ENCODE results near the gene LRPAP1. TPM values are rescaled to one million over a fixed set of nuclear protein-coding genes. Genes with fewer than 3 reads are reported as not detected.

LRPAP1 gene
- polyA plus RNA-seq, 1 donor from 2014 or later = 91.1 TPM

DNA sequence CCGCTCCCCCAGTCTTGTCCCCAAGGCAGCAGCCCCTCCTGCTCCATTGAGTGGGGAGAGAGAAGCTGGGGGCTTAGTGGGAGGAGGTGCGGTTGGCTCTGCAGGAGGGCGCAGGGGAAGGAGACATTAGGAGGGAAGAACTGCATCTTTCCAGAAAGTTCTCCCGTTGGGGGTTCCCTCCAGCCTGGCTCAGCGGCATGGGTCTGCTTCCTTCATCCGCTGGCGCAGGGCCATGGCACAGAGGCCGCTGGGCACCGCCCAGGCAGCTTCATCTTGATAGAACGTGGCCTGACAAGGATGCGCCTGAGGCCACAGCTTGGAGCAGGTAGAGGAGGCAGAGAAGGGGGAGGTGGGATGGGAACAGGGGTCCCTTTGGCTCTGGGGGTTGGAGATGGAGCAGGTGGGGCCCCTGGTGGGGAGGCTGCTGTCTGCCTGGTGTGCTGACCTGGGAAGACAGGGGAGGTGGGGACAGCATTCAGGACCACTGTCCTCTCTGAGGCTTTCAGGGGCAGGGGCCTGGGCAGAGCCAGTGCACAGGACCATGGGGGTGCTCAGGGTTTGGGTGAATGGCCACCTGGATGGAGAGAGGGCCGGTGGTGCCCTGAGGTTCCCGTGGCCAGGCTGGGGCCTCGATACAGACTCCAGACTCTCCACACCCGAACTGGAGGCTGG is 57.0 kb downstream of the LRPAP1 start:
- no peaks in the 10 kb centered on the region for H3K79me2 ChIP-seq (replicated peaks; ENCODE audit: insufficient read depth, low read length)
- H3K4me3 ChIP-seq (ENCODE audit: low read length) = no peak overlapping the region
- H3K27ac ChIP-seq (ENCODE audit: low read length) = no peak overlapping the region
- no peaks in the 10 kb centered on the region for H3K36me3 ChIP-seq (ENCODE audit: insufficient read depth, low read length)
- no peaks in the 10 kb centered on the region for H3K9me2 ChIP-seq (ENCODE audit: insufficient read depth, low read length)
- H2AFZ ChIP-seq (ENCODE audit: low read depth, low read length) = no peak overlapping the region
- no peaks in the 10 kb centered on the region for H3K27me3 ChIP-seq (ENCODE audit: insufficient read depth, low read depth, low read length)
- no peak overlapping the region for H3K9ac ChIP-seq (ENCODE audit: low read length)
- H3K4me2 ChIP-seq (ENCODE audit: low read length) = no peak overlapping the region
- no peaks in the 10 kb centered on the region for H3K9me3 ChIP-seq (ENCODE audit: low read length)
- TF ChIP-seq MXI1 (conservative IDR thresholded peaks at IDR 0.05; ENCODE audit: poor library complexity, severe bottlenecking) (no peak), RAD21 (conservative IDR thresholded peaks at IDR 0.05) (no peak), EZH2 (IDR thresholded peaks at IDR 0.05; ENCODE audit: borderline replicate concordance, insufficient read depth, low read length, poor library complexity, severe bottlenecking) (no peak), EP300 (conservative IDR thresholded peaks at IDR 0.05; ENCODE audit: poor library complexity, severe bottlenecking) (no peak), SMC3 (conservative IDR thresholded peaks at IDR 0.05; ENCODE audit: poor library complexity) (no peak), POLR2AphosphoS5 (IDR thresholded peaks at IDR 0.05) (no peak), TAF1 (IDR thresholded peaks at IDR 0.05; ENCODE audit: low read depth) (no peak)
- TF ChIP-seq, protein P1, sequence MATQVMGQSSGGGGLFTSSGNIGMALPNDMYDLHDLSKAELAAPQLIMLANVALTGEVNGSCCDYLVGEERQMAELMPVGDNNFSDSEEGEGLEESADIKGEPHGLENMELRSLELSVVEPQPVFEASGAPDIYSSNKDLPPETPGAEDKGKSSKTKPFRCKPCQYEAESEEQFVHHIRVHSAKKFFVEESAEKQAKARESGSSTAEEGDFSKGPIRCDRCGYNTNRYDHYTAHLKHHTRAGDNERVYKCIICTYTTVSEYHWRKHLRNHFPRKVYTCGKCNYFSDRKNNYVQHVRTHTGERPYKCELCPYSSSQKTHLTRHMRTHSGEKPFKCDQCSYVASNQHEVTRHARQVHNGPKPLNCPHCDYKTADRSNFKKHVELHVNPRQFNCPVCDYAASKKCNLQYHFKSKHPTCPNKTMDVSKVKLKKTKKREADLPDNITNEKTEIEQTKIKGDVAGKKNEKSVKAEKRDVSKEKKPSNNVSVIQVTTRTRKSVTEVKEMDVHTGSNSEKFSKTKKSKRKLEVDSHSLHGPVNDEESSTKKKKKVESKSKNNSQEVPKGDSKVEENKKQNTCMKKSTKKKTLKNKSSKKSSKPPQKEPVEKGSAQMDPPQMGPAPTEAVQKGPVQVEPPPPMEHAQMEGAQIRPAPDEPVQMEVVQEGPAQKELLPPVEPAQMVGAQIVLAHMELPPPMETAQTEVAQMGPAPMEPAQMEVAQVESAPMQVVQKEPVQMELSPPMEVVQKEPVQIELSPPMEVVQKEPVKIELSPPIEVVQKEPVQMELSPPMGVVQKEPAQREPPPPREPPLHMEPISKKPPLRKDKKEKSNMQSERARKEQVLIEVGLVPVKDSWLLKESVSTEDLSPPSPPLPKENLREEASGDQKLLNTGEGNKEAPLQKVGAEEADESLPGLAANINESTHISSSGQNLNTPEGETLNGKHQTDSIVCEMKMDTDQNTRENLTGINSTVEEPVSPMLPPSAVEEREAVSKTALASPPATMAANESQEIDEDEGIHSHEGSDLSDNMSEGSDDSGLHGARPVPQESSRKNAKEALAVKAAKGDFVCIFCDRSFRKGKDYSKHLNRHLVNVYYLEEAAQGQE (IDR thresholded peaks at IDR 0.05; ENCODE audit: borderline replicate concordance) = no peak
- TF ChIP-seq, protein P2, sequence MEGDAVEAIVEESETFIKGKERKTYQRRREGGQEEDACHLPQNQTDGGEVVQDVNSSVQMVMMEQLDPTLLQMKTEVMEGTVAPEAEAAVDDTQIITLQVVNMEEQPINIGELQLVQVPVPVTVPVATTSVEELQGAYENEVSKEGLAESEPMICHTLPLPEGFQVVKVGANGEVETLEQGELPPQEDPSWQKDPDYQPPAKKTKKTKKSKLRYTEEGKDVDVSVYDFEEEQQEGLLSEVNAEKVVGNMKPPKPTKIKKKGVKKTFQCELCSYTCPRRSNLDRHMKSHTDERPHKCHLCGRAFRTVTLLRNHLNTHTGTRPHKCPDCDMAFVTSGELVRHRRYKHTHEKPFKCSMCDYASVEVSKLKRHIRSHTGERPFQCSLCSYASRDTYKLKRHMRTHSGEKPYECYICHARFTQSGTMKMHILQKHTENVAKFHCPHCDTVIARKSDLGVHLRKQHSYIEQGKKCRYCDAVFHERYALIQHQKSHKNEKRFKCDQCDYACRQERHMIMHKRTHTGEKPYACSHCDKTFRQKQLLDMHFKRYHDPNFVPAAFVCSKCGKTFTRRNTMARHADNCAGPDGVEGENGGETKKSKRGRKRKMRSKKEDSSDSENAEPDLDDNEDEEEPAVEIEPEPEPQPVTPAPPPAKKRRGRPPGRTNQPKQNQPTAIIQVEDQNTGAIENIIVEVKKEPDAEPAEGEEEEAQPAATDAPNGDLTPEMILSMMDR (IDR thresholded peaks at IDR 0.05; ENCODE audit: poor library complexity, severe bottlenecking) = no peak
- H3F3A ChIP-seq (ENCODE audit: insufficient read depth, low read length, poor library complexity, severe bottlenecking) = no peaks in the 10 kb centered on the region
- H4K20me1 ChIP-seq (ENCODE audit: insufficient read depth) = no peaks in the 10 kb centered on the region

DNA sequence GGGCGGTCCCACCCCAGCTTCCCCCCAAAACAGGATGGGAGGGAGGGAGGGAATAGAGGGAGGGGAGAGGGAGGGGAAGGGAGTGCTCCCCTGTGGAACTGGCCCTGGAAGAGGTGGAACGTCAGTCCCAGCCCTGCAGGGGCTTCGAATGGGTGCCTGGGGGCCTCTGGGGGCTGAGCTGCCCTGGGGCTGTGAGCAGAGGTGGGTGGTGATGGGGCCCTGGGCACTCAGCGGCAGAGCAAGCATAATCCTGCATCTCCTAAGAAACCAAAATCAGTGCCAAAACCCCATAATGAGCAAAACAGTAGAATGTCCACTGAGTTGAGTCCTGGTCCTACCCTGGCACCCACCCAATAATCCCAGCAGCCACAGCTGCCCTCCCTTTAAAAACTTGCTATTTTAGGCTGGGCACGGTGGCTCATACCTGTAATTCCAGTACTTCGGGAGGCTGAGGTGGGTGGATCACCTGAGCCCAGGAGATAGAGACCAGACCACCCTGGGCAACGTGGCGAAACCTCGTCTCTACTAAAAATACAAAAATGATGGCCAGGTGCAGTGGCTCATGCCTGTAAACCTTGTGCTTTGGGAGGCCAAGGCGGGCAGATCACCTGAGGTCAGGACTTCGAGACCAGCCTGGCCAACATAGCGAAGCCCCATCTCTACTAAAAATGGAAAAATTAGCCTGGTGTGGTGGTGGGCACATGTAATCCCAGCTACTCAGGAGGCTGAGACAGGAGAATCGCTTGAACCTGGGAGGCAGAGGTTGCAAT is 58.0 kb downstream of the LRPAP1 start:
- Histone ChIP-seq H3K9ac (ENCODE audit: low read length) (no peak overlapping the region), H3F3A (ENCODE audit: insufficient read depth, low read length, poor library complexity, severe bottlenecking) (no peaks in the 10 kb centered on the region), H4K20me1 (ENCODE audit: insufficient read depth) (no peaks in the 10 kb centered on the region), H3K27ac (ENCODE audit: low read length) (no peak overlapping the region), H3K4me3 (ENCODE audit: low read length) (no peak overlapping the region), H3K9me2 (ENCODE audit: insufficient read depth, low read length) (no peaks in the 10 kb centered on the region), H3K4me2 (ENCODE audit: low read length) (no peak overlapping the region), H3K27me3 (ENCODE audit: insufficient read depth, low read depth, low read length) (no peaks in the 10 kb centered on the region), H3K79me2 (replicated peaks; ENCODE audit: insufficient read depth, low read length) (no peaks in the 10 kb centered on the region), H2AFZ (ENCODE audit: low read depth, low read length) (no peak overlapping the region), H3K36me3 (ENCODE audit: insufficient read depth, low read length) (no peaks in the 10 kb centered on the region), H3K9me3 (ENCODE audit: low read length) (no peaks in the 10 kb centered on the region)
- TF ChIP-seq SMC3 (conservative IDR thresholded peaks at IDR 0.05; ENCODE audit: poor library complexity) = no peak
- TF ChIP-seq MXI1 (conservative IDR thresholded peaks at IDR 0.05; ENCODE audit: poor library complexity, severe bottlenecking) = no peak
- no peak for TF ChIP-seq EZH2 (IDR thresholded peaks at IDR 0.05; ENCODE audit: borderline replicate concordance, insufficient read depth, low read length, poor library complexity, severe bottlenecking)
- no peak for TF ChIP-seq TAF1 (IDR thresholded peaks at IDR 0.05; ENCODE audit: low read depth)
- TF ChIP-seq, protein P2 (IDR thresholded peaks at IDR 0.05; ENCODE audit: poor library complexity, severe bottlenecking) = no peak
- TF ChIP-seq RAD21 (conservative IDR thresholded peaks at IDR 0.05) = no peak
- TF ChIP-seq, protein P1 (IDR thresholded peaks at IDR 0.05; ENCODE audit: borderline replicate concordance) = no peak
- no peak for TF ChIP-seq POLR2AphosphoS5 (IDR thresholded peaks at IDR 0.05)
- no peak for TF ChIP-seq EP300 (conservative IDR thresholded peaks at IDR 0.05; ENCODE audit: poor library complexity, severe bottlenecking)
